Parathyroid adenoma (tissue), 2 donors: ENCODE results near the gene KRTAP5-7.
"Not testable (repeated sequence)": the region's sequence is repeated elsewhere in the genome, so short reads cannot be mapped to it uniquely, and the experiment has no call there.

Experiments used
- H2AFZ ChIP-seq: fragments of 300-600 bp; sonication (generic); one replicate; pipeline ENCODE4 v1.7.0; 2017; ENCODE audit warnings: antibody characterized with exemption, mild to moderate bottlenecking
- H3K27ac ChIP-seq: fragments of 300-600 bp; sonication (generic); one replicate; pipeline ENCODE4 v1.7.0; 2017
- H3K27me3 ChIP-seq: fragments of 300-600 bp; sonication (generic); one replicate; pipeline ENCODE4 v1.7.0; 2017; ENCODE audit warnings: low read length; ENCODE audit not compliant: control insufficient read depth, insufficient read depth
- H3K36me3 ChIP-seq: fragments of 300-600 bp; sonication (generic); one replicate; pipeline ENCODE4 v1.7.0; 2017; ENCODE audit warnings: low read length; ENCODE audit not compliant: control insufficient read depth, insufficient read depth
- H3K4me1 ChIP-seq: fragments of 300-600 bp; sonication (generic); one replicate; pipeline ENCODE4 v1.7.0; 2017; ENCODE audit warnings: control low read depth
- H3K4me2 ChIP-seq: fragments of 300-600 bp; sonication (generic); one replicate; pipeline ENCODE4 v1.7.0; 2017; ENCODE audit warnings: low read length
- H3K4me3 ChIP-seq: fragments of 300-600 bp; sonication (generic); one replicate; pipeline ENCODE4 v1.7.0; 2017; ENCODE audit warnings: low read depth, low read length
- H3K79me2 ChIP-seq: fragments of 300-600 bp; sonication (generic); one replicate; pipeline ENCODE4 v1.7.0; 2017; ENCODE audit warnings: control low read depth
- H3K9ac ChIP-seq: fragments of 300-600 bp; sonication (generic); one replicate; pipeline ENCODE4 v1.7.0; 2017; ENCODE audit warnings: mild to moderate bottlenecking
- H3K9me3 ChIP-seq: fragments of 300-600 bp; sonication (generic); one replicate; pipeline ENCODE4 v1.7.0; 2017; ENCODE audit warnings: low read length; ENCODE audit not compliant: control insufficient read depth
- CTCF ChIP-seq: fragments of 300-600 bp; sonication (generic); IDR thresholded peaks from one replicate; pipeline ENCODE4 v1.7.0; 2017; ENCODE audit warnings: antibody characterized with exemption, mild to moderate bottlenecking
- donor health status: primary hyperparathyroidism.

KRTAP5-7 gene

GRCh38 chr11:71530602-71531001 is 3.5 kb downstream of the KRTAP5-7 start:
- Histone ChIP-seq H2AFZ (no peak overlapping the region), H3K4me3 (no peak overlapping the region), H3K27me3 (no peaks in the 10 kb centered on the region), H3K36me3 (no peaks in the 10 kb centered on the region), H3K4me1 (no peaks in the 10 kb centered on the region), H3K4me2 (no peak overlapping the region), H3K27ac (no peak overlapping the region), H3K79me2 (no peaks in the 10 kb centered on the region), H3K9ac (no peak overlapping the region), H3K9me3 (no peaks in the 10 kb centered on the region)
- TF ChIP-seq CTCF = no peak

DNA sequence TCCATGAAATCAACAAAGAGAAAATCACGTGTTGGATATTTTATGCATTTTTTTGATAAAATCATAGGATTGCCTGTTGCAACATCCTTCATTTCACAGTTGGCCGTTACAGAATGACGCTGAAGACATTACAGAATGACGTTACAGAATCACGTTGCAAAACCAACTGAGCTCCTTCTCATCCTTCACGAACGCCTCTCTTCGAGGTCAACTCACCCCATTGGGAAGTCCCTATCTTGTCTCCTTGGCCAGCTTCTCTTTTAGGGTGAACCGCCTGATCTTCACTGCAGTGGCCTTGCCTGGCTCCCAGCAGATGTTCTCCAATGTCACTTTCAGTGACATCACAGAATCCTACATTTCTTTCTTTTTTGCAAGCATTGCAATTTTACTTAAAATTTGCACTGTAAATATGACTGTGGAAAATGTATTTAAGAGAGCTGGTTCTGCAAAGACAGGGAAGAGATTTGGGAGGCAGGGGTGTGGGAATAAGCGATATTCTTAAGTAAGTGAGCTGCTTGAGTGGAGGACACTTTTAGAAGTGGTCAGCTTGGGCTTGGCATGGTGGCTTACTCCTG is 5.1 kb downstream of the KRTAP5-7 start:
- Histone ChIP-seq H3K9me3 (no peaks in the 10 kb centered on the region), H3K4me3 (no peak overlapping the region), H3K4me2 (no peak overlapping the region), H2AFZ (no peak overlapping the region), H3K9ac (no peak overlapping the region), H3K79me2 (no peaks in the 10 kb centered on the region), H3K27ac (no peak overlapping the region), H3K27me3 (no peaks in the 10 kb centered on the region), H3K36me3 (no peaks in the 10 kb centered on the region), H3K4me1 (no peaks in the 10 kb centered on the region)
- TF ChIP-seq CTCF = no peak

GRCh38 chr11:71534711-71535608 is 7.9 kb downstream of the KRTAP5-7 start:
- H2AFZ ChIP-seq, H3K9me3 ChIP-seq, H3K27me3 ChIP-seq, H3K4me1 ChIP-seq, H3K36me3 ChIP-seq, H3K79me2 ChIP-seq, H3K9ac ChIP-seq, H3K27ac ChIP-seq, H3K4me3 ChIP-seq, H3K4me2 ChIP-seq: not testable (repeated sequence)

- no peak overlapping the region for H3K4me2 ChIP-seq
- no peaks in the 10 kb centered on the region for H3K27me3 ChIP-seq
- H3K9me3 ChIP-seq = no peaks in the 10 kb centered on the region
- no peak for TF ChIP-seq CTCF
- no peak overlapping the region for H2AFZ ChIP-seq
- H3K9ac ChIP-seq = no peak overlapping the region
- H3K36me3 ChIP-seq = no peaks in the 10 kb centered on the region
- no peak overlapping the region for H3K4me3 ChIP-seq
- no peaks in the 10 kb centered on the region for H3K4me1 ChIP-seq
- no peak overlapping the region for H3K27ac ChIP-seq
- H3K79me2 ChIP-seq = no peaks in the 10 kb centered on the region
Measured at GRCh38 chr11:71535825-71536224, 8.8 kb downstream of the KRTAP5-7 start.

GRCh38 chr11:71537537-71537936 is 10.5 kb downstream of the KRTAP5-7 start:
- Histone ChIP-seq H3K4me1 (no peaks in the 10 kb centered on the region), H3K36me3 (no peaks in the 10 kb centered on the region), H2AFZ (no peak overlapping the region), H3K4me3 (no peak overlapping the region), H3K9ac (no peak overlapping the region), H3K9me3 (no peaks in the 10 kb centered on the region), H3K27ac (no peak overlapping the region), H3K79me2 (no peaks in the 10 kb centered on the region), H3K27me3 (no peaks in the 10 kb centered on the region), H3K4me2 (no peak overlapping the region)
- no peak for TF ChIP-seq CTCF

DNA sequence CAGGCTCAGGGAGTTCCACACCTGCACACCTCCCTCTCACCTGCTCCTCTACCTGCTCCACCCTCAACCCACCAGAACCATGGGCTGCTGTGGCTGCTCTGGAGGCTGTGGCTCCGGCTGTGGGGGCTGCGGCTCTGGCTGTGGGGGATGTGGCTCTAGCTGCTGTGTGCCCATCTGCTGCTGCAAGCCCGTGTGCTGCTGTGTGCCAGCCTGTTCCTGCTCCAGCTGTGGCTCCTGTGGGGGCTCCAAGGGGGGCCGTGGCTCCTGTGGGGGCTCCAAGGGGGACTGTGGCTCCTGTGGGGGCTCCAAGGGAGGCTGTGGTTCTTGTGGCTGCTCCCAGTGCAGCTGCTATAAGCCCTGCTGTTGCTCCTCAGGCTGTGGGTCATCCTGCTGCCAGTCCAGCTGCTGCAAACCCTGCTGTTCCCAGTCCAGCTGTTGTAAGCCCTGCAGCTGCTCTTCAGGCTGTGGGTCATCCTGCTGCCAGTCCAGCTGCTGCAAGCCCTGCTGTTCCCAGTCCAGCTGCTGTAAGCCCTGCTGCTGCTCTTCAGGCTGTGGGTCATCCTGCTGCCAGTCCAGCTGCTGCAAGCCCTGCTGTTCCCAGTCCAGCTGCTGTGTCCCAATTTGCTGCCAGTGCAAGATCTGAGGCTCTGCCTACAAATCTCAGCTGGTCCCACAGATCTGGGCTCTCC is 11.1 kb downstream of the KRTAP5-7 start, which contains the start of gene KRTAP5-8:
KRTAP5-8 (plus strand) TSS at position 49 of the 689 bp plus-strand sequence; CDS start at position 80, 31 bp downstream.
- not testable (repeated sequence) for H3K36me3 ChIP-seq, H3K79me2 ChIP-seq, H3K9me3 ChIP-seq, H3K4me3 ChIP-seq, H3K27ac ChIP-seq, H3K27me3 ChIP-seq, H3K9ac ChIP-seq, H3K4me2 ChIP-seq, H2AFZ ChIP-seq, H3K4me1 ChIP-seq
